ENCODE results near the gene SEL1L2.

SEL1L2 gene

DNA sequence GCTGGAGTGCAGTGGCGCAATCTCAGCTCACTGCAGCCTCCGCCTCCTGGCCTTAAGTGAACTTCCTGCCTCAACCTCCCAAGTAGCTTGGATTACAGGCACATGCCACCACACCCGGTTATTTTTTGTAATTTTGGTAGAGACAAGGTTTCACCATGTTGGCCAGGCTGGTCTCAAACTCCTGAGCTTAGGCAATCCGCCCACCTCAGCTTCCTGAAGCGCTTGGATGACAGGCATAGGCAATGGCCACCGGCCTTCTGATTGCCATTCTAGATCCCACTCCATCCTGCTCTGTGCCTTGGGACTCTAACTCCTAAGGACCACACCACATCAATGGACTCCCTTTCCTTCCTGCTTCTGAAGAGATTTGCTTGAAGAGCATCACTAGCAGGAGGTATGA is 60.6 kb downstream of the SEL1L2 start:
- no peak for FAIRE-seq

DNA sequence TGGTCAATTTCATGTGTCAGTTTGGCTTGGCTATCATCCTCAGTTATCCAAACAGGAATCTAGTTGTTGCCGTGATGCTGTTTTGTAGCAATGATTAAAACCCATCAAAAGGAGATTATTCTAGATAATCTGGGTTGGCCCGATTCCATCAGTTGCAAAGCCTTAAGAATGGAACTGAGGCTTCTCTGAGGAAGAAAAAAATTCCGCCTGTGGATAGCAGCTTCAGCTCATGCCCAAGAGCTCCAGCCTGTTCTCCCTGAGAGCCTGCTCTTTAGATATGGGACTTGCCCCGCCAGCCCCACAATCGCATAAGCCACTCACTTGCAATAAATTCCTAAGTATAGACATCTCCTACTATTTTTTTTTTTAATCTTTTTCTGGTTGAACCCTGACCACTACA is 61.5 kb downstream of the SEL1L2 start:
- no peak for FAIRE-seq

DNA sequence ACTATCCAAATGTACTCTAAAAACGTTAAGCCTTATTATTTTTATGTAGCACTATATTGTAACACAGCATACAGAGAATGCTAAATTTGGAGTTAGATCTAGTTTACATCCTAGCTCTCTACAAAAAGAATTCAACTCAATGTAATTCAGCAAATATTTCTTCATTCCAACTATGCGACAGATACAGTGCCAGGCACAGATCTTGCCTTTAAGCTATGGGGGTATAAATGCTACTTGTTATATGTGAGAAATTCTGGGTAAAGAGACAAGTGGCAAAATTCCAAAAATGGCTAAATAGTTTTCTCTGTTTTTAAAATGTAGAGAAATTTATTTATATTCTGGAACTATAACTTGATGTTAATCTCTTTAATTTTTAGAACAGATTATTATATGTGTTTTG is 63.2 kb downstream of the SEL1L2 start:
- FAIRE-seq = no peak

DNA sequence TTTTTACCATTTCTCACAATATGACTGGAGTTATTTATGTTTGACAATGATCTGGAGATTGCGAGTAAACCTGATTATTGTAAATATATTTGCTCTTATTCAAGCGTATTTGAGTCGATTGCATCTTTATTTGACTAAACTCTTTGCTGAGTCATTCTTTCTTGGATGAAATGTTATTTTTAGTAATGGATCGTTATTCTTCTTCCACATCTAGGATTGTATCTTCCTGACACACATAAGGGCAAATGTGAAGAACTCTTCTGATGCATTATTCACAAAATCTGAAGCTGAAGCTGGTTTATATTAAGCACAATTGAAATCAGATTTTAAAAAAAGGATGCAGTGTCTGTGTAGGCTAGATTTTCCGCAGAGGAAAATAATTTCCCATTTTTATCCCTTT is 68.2 kb downstream of the SEL1L2 start:
- no peak for FAIRE-seq

DNA sequence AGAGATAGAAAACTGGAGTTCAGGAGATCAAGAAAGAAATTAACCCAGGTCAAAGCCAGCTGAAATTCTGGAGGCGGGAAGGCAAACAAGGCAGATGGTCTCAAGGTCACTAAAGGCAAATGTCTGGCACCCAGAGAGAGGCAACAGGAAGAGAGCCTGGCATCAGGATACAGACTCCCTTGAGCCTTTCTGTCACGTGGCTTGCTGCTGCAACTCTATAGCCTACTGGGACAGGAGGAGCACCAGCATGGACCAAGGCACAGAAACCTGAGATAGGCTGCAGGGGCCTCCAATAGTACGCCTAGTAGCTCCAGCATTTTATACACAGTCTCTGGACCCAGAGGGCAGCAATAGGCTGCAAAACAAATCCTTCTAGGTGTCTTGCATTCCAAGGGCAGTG is 75.1 kb downstream of the SEL1L2 start:
- FAIRE-seq = no peak

DNA sequence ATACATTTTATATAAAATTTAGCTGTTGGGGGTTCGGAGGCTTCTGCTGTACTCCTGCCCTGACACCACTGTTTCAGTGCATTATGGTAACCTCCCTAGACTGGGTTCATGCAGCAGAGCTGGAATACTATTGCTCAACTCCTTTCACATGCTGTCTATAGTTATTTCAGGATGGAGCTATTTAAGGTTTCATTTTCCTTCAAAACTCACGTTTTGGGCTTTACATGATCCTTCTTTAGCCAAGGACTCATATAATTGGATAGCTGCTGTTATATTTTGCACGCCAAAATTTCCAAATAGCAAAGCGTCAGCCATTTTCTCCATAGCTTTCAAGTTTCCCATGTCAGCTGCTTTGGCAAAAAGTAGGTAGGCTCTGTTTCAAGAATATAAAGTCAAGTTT is 76.8 kb downstream of the SEL1L2 start:
- no peak for FAIRE-seq

DNA sequence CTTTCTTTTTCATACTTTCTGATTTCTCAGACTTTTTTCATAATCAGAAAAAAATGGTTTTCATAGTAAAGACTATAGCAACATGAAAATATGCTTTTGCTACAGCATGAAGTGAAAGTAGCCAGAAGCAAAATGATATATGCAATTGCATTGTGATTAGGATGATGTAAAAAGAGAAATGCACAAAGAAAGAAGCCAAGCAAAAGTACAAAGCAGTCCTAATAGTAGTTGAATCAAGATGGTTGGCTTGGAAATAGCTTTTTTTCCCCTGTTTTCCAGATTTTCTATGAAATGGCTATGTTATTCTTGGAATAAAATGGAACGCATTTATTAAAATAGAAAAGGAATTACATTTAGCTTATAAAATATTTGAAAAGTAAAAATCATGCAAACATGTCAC is 77.3 kb downstream of the SEL1L2 start:
- no peak for FAIRE-seq

DNA sequence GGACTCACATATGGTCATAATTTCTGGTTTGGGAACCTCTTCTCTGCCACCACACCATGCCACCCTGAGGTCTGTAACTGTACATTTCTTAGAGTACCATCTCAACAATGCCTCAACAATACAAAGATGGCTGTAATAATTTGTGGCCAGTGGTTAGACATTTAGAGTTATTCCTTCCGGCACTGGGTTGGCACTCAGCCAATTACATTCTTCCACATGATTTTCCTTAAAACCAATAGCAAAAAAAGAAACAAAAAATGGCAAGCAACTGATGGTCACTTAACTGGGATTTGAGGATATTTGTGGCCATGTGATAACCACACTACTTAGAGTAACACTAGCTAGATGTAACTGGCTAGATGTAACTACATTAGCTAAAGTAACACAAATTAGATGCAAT is 79.9 kb downstream of the SEL1L2 start:
- no peak for FAIRE-seq

DNA sequence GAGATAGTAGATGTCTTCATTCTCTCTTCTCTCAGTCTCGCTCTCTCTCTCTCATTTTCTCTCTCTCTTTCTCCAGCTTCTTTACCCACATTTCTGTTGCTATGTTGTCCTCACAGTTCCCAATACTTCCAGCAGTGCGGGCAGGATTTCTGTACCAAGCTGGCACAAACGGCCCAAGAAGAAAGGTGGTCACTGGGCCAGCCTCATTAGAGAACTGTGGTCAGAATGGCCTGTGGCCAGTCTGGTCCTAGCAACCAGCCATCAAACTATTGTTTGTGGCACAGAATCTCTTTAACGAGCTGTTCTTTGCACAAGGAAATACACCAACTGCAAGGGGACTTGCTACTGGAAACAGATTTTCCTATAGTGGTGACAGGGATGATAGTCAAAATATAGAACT is 81.3 kb downstream of the SEL1L2 start:
- no peak for FAIRE-seq

DNA sequence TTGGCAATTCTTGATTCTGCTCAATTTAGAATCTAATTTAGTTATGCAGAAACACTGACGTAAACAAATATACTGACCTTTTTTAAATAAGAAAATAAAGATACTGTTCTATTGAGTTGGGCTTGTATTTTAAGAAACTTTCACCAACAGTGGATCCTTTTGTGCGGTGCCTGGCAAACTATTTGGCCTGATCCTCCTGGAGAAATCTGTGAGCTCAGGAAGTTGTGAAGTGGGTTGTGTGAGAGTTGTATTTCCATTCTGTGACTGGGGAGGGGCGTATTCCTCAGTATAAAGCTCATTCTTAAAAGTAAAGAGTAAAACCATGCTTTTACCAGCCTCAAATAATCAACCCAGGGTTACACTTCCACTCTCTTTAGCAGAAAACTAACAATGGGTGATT is 85.6 kb downstream of the SEL1L2 start:
- no peak for FAIRE-seq

DNA sequence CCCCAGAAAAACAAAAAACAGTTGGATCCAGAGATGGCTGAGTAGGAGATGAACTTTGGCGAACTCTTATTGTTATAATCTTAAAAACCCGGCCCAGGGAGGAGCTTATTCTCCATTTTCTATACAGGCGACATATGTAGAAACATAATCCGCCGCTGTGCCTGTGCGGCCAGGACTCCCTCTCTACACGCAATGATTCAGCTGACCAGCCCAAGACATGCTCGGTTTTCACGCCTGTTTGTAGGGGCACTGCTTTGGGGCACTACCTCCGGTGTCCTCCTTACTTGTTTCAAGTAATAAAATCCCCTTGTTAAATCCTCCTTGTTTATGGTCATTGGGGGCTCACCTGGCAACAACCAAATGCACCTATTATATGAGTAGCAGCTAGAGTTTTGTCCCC is 89.9 kb downstream of the SEL1L2 start:
- FAIRE-seq = no peak

DNA sequence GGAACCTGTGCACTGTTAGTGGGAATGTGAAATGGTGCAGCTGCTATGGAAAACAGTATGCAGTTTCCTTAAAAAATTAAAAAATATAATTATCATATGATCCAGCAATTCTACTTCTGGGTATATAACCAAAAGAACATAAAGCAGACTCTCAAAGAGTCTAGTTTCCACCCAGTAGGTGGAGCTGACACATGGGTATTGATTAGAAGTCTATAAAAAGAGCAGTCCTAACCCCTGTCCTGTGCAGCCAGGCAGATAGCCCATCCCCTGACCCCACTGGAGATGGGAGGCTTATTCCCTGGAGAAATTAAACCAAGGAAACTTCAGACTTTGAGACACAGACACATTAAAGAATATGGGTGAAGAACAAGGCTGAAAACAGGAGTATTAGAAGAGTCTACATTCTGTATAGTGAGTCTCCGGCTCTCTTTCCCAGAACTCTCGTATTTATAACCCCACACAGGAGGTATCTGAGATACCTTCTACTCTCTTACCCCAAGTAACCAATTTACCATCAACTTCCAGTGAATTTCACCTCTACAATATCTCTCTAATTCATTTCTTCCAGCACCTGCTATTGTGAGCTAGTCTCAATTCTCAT is 92.3 kb downstream of the SEL1L2 start:
- no peak for FAIRE-seq

DNA sequence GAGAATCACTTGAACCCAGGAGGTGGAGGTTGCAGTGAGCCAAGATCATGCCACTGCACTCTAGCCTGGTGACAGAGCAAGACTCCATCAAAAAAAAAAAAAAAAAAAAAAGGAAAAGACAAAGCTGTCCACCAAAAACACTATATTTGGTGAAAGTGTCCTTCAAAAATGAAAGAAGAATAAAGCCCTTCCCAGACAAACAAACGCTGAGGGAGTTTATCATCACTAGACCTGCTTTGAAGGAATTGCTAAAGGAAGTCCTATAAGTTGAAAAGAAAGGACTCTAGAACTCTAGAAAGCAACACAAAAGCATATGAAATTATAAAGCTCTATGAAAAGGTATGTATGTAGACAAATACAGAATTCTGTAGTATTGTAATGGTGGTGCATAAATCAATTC is 98.8 kb downstream of the SEL1L2 start:
- FAIRE-seq = no peak

DNA sequence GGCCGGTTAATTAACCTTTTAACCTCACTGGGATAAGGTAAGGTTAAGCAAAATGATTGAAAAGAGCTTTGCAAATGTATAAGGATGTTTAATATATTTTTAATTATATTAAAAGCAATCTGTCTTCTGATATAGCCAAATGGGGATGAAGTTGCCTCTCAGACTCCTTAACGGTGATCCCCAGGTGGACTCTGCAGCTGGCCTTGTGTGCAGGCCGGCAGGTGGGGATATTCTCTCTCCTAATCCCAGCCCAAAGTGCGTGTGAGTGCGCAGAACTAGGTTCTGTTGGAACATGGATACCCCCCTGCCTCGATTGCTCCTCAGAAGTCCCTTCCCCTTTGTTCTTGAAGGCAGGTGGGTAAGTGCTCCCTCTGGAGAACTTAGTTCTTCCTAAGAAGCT is 105.6 kb downstream of the SEL1L2 start:
- no peak for FAIRE-seq

DNA sequence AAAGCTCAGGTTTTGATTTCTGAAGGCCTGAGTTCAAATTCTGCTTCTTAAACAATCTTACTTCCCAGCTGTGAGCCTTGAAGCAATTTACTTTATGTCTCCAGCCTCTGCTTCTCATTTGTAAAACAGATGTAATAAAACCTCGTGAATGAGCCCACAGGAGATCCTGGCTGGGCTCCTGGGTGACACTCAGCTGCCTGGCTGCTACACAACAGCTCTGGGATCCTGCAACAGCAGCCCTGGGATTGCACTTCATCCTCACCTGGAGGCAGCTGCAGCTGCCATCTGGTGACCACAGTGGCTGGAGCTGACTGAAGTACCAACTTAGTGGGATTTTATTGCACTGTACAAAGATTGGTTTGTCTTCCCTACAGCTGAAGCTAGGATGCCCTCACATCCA is 107.0 kb downstream of the SEL1L2 start:
- FAIRE-seq = no peak

DNA sequence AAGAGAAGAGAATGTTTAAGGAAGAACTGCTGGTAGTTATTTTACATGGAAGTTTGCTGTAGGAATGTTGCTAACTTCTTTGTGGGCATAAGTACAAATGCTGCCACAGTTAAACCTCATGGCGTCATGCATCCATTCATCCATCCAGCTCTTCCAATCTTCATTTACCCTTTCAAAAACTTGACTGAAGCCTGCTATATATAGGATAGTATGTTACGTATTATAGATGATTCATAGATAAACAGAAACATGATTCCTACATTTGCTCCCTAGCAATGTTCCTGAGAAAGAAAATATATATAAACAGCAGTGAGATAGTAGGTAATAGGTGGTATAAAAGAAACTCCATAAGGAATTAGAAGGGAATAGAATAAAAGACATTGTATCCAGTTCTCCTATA is 111.8 kb downstream of the SEL1L2 start:
- FAIRE-seq = no peak

DNA sequence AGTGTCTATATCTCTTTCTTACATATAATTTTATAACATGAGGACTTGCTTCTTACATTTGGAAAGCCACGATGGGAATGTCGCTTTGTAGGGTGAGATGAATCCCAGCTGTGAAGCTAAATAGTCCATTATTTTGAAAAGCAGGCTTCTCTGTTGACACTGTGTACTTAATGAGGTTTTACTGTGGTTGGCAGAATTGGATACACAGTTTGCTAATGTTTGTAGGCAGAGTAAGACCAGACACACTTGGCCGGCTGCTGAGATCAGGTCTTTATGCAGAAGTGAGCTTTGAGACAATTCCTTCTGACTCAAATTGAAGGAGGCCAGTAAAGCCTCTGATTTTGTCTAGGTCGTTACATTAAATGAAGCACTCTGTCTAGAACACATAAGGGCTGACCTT is 112.6 kb downstream of the SEL1L2 start:
- no peak for FAIRE-seq

DNA sequence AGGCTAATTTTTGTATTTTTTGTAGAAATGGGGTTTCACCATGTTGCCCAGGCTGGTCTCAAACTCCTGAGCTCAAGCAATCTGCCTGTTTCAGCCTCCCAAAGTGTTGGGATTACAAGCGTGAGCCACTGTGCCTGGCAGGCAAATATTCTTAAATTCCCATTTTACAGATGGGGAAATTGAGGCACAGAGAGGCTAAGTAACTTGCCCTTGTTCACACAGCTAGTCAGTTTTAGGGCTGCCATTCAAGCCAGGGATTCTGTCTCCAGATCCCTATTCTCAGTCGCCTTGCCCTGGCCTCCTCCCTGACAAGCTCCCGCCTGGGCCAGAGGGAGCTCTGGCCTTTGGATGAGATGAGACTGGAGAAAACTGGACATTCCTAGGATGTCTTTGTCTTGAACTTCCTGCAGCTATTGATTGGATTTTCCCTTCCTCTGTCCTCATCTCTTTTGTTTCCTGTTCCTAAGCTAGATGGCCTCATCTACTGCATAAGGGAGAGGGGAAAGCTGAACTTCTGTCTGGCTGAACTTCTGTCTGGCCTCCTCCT is 115.1 kb downstream of the SEL1L2 start:
- FAIRE-seq = no peak

DNA sequence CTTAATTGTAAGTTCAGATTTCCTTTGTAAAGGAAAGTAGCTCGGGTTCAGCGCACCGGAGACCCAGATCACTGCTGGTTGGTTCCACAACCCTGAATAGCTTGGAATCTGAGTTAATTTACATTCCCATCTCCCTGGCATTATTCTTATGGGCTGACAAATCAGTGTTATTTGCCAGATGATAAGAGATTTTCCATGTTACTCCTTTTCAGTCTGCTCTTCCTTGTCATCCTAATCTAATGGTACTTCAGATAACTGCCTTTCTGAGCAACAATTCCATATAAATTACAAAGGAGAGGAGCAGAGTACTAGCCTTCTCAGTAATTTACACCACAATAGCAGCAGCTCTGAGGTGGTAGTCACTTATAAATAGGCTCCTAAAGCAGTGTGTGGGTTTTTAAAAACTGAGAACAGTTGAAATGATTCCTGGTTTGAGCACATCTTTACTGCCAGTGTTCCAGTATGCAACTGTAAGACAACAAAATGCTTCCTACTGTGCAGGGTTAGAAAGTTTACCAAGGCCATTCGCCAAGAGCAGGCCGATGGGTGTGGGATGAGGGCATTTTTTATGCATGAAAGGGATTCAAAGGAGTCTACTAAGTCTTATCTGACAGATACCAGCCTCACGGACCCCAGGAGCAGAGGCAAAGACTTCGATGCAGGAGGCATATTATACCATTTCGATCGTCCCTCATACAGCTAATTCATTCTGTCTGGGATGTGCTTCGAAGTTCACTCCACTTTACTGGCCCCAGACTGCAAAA is 115.8 kb downstream of the SEL1L2 start:
- FAIRE-seq = no peak

DNA sequence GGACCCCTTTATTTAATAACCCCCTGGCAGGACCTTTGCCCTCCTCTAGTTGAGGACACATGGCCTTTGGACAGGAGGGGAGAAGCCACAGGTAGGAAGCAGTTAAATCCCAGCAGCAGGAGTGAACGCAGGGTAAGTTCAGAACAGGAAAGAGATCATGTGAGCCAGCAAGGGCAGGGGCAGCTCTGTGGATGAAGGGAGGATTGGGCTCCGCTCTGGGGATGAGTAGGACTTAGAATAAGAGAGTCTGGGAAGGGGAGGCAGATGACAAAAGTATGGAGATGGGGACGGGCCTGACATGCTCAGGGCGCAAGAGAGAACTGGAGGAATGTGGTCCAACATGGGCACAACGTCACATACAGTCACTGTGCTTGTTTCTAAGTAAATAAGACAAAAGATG is 116.6 kb downstream of the SEL1L2 start:
- no peak for FAIRE-seq

DNA sequence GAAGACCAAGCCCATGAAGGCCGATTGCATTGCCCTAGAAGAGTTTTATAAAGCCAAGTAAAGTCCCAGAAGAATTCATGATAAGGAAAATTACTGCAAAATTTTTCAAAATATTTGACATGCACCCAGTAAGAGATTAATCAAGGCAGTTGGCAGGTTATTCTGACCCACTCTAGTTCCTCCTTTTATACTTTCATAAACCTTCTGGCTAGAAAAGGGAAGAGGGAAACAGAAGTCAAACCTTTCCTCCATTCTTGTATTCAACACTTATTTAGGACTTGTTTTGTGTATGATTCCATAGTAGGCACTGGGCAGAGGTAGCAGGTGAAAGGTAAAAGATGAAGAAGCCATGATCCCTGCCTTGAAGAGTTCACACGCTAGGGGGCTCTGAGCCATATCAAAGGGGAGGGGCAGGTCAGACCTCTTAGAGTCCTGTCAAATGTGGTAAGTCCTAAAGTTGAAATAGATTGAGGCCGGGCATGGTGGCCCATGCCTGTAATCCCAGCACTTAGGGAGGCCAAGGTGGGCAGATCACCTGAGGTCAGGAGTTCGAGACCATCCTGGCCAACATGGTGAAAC is 120.2 kb downstream of the SEL1L2 start:
- no peak for FAIRE-seq

DNA sequence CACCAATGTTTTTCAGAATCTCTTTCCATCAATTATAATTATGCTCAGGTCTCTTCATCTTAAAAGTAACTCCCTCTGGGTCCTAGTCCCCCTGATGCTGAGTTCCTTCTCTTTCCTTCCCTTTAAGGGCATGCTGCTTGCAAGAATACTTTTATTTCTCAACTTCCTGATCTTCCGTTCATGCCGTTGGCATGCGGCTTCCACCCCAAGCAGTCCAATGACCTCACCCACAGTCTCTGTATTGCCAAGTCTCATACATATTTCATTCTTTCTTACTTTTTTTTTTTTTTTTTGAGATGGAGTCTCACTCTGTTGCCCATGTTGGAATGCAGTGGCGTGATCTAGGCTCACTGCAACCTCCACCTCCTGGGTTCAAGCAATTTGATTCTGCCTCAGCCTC is 122.1 kb downstream of the SEL1L2 start:
- no peak for FAIRE-seq

DNA sequence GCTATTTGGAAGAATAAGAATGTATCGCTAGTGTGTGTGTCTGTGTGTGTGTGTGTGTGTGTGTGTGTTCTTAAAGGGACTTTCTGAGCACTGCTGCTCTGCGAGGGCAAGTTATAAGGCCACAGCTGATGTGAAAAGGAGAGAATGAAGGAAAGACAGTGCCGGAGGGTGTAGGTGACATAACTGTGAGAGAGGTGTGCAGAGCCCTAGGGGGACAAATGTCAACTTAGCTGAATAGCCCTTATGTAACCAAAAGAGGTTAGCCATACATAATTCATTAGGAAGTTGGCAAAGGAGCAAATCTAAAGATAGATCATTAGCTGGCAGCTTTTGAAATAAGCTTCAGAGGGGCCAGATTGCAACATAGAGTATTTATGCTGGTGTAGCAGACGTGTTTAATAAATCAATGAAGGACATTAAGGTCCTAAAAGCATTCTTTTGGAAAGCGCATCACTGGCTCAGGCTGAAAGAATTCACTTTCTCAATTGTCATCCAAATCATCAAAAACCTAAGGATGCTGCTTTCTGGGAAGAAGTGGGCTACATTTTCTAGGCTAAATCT is 124.5 kb downstream of the SEL1L2 start:
- FAIRE-seq = no peak

DNA sequence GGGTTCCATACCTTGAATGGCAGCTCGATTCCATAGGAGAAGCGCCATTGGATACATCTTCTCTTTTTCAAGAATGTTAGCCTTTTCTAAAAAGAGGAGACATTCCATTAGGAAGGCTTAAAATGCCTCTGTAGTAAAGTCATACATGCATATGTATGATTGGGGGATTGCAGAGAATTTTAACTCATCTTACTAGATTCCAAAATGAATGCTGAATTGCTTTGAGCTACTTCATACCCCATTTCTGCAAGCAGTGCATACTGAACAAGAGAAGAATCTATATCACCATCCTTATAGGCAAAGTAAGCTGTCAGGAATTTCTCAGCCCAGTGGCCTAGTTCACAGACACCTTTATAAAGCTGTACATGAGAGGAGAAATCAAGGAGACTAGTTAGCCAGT is 125.3 kb downstream of the SEL1L2 start:
- no peak for FAIRE-seq

All from G401.6 (cell line).